ENCODE results near the gene WNK1. TPM values are rescaled to one million over a fixed set of nuclear protein-coding genes. Genes with fewer than 3 reads are reported as not detected.
A peak's percentile ranks its signal among the peaks of the same experiment; 100 is the strongest.

WNK1 gene
- total and polyA plus RNA-seq, 12 donors = 14.2 to 315 (median 123) TPM

GRCh38 chr12:737122-737739, 15.1 kb upstream of the WNK1 start:
- intact Hi-C loops (cut with DNase I) = no loop called here
- H3K36me3 ChIP-seq (replicated peaks in 1 of 2) = no peaks in the 10 kb centered on the region
- no peak overlapping the region for H3K4me3 ChIP-seq
- DNase-seq = no peak
- WGBS, 4 donors = 55 to 61% (median 60%) methylated on average over 10 of the region's 10 CpGs
- no peaks in the 10 kb centered on the region for H3K27me3 ChIP-seq
- peaks cover 0 to 3% (median 0%) of the 10 kb centered on the region in 3 donors for H3K9me3 ChIP-seq (replicated peaks in 1 of 3)
- TF ChIP-seq POLR2A (IDR thresholded peaks at IDR 0.05) (no peak), CTCF (IDR thresholded peaks at IDR 0.05) (no peak)
- H3K27ac ChIP-seq = peak overlapping the region in 1 of 5 donors; percentile 29
- no peaks in the 10 kb centered on the region for H3K4me1 ChIP-seq (replicated peaks in 1 of 2)

GRCh38 chr12:738712-739111, 13.7 kb upstream of the WNK1 start:
- peaks cover 0 to 3% (median 0%) of the 10 kb centered on the region in 3 donors for H3K9me3 ChIP-seq (replicated peaks in 1 of 3)
- no peak overlapping the region for H3K27ac ChIP-seq
- no peaks in the 10 kb centered on the region for H3K27me3 ChIP-seq
- no peaks in the 10 kb centered on the region for H3K4me1 ChIP-seq (replicated peaks in 1 of 2)
- H3K36me3 ChIP-seq (replicated peaks in 1 of 2) = no peaks in the 10 kb centered on the region
- no peak for DNase-seq
- intact Hi-C loops (cut with DNase I) = no loop called here
- H3K4me3 ChIP-seq = no peak overlapping the region
- WGBS, 4 donors = 79 to 97% (median 88%) methylated on average over 2 of the region's 2 CpGs
- TF ChIP-seq CTCF (IDR thresholded peaks at IDR 0.05) = no peak
- TF ChIP-seq POLR2A (IDR thresholded peaks at IDR 0.05) = no peak

- TF ChIP-seq CTCF (IDR thresholded peaks at IDR 0.05) (no peak), POLR2A (IDR thresholded peaks at IDR 0.05) (no peak)
- peaks cover 0 to 3% (median 0%) of the 10 kb centered on the region in 3 donors for H3K9me3 ChIP-seq (replicated peaks in 1 of 3)
- H3K4me3 ChIP-seq = no peak overlapping the region
- DNase-seq = no peak
- no peaks in the 10 kb centered on the region for H3K4me1 ChIP-seq (replicated peaks in 1 of 2)
- H3K27ac ChIP-seq = no peak overlapping the region
- no peaks in the 10 kb centered on the region for H3K36me3 ChIP-seq (replicated peaks in 1 of 2)
- 92 to 96% (median 94%) methylated on average over 9 of the region's 9 CpGs for WGBS, 4 donors
- intact Hi-C loops (cut with DNase I) = no loop called here
- no peaks in the 10 kb centered on the region for H3K27me3 ChIP-seq
These were observed 13.0 kb upstream of the WNK1 start for GRCh38 chr12:739349-739748.

- intact Hi-C loops (cut with DNase I) = loop anchor here in 1 of 2 donors (5.0 to 10.0 kb wide), 2 partner anchors 86 to 154 kb away; no protein-coding TSS in a partner anchor
- TF ChIP-seq CTCF (IDR thresholded peaks at IDR 0.05) (no peak), POLR2A (IDR thresholded peaks at IDR 0.05) (no peak)
- no peak overlapping the region for H3K27ac ChIP-seq
- H3K27me3 ChIP-seq = no peaks in the 10 kb centered on the region
- H3K9me3 ChIP-seq (replicated peaks in 1 of 3) = no peaks in the 10 kb centered on the region
- DNase-seq = no peak
- 78 to 91% (median 79%) methylated on average over 6 of the region's 6 CpGs for WGBS, 4 donors
- no peak overlapping the region for H3K4me3 ChIP-seq
- H3K4me1 ChIP-seq (replicated peaks in 1 of 2) = no peaks in the 10 kb centered on the region
- no peaks in the 10 kb centered on the region for H3K36me3 ChIP-seq (replicated peaks in 1 of 2)
These were observed 11.5 kb upstream of the WNK1 start for GRCh38 chr12:740921-741320.

Data from adrenal gland (tissue), 12 donors.